WTC11 (cell line): ENCODE measurements around the gene CFAP91. TPM values are rescaled to one million over a fixed set of nuclear protein-coding genes. Genes with fewer than 3 reads are reported as not detected.

Experiments used
- ATAC-seq: fragments of 200-7000 bp; cut with Tn5 transposase; 2 replicates; pipeline ENCODE4 v1.10.0; 2021; ENCODE audit warnings: mild to moderate bottlenecking, moderate library complexity
- CTCF ChIA-PET: fragments of 300-600 bp; sonication (Branson Sonifier 250); formaldehyde crosslinking; loops from one replicate; lab custom pipeline; 2021; ENCODE audit warnings: antibody characterized with exemption; lab: Charles Lee
- POLR2A ChIA-PET: fragments of 350-600 bp; sonication (Branson Sonifier 250); formaldehyde crosslinking; loops from one replicate; lab custom pipeline; 2021; ENCODE audit warnings: antibody characterized with exemption; lab: Charles Lee
- DNase-seq: peaks from one replicate; pipeline ENCODE4 v3.0.0; 2021; ENCODE audit warnings: low spot score
- H3K27ac Mint-ChIP-seq: 2 replicates; pipeline ENCODE4 v1.8.0; 2021; ENCODE audit warnings: mixed read lengths
- H3K27me3 Mint-ChIP-seq: 2 replicates; pipeline ENCODE4 v1.8.0; 2021; ENCODE audit warnings: low read depth, mild to moderate bottlenecking, moderate library complexity, mixed read lengths
- H3K36me3 Mint-ChIP-seq: 2 replicates; pipeline ENCODE4 v1.8.0; 2021; ENCODE audit warnings: mixed read lengths
- H3K4me1 Mint-ChIP-seq: 2 replicates; pipeline ENCODE4 v1.8.0; 2022; ENCODE audit warnings: mixed read lengths
- H3K4me3 Mint-ChIP-seq: 2 replicates; pipeline ENCODE4 v1.8.0; 2021; ENCODE audit warnings: mild to moderate bottlenecking, moderate library complexity, mixed read lengths
- H3K9me3 Mint-ChIP-seq: 2 replicates; pipeline ENCODE4 v1.8.0; 2021; ENCODE audit warnings: mixed read lengths
- AFF4 ChIP-seq: sonication (generic); formaldehyde crosslinking; IDR thresholded peaks from 2 replicates; pipeline ENCODE4 v1.8.1; 2023; ENCODE audit warnings: mild to moderate bottlenecking, missing genetic modification reagents, borderline replicate concordance
- CBFB ChIP-seq: sonication (generic); formaldehyde crosslinking; IDR thresholded peaks from 2 replicates; pipeline ENCODE4 v1.8.1; 2022; ENCODE audit warnings: mild to moderate bottlenecking, low read depth, missing genetic modification reagents
- CREM ChIP-seq: sonication (generic); formaldehyde crosslinking; IDR thresholded peaks from 2 replicates; pipeline ENCODE4 v1.8.1; 2022; ENCODE audit warnings: mild to moderate bottlenecking, missing genetic modification reagents, moderate library complexity
- FOXK1 ChIP-seq: sonication (generic); formaldehyde crosslinking; IDR thresholded peaks from 2 replicates; pipeline ENCODE4 v1.8.0; 2022; ENCODE audit warnings: mild to moderate bottlenecking, moderate library complexity, missing genetic modification reagents
- FOXP1 ChIP-seq: sonication (generic); formaldehyde crosslinking; IDR thresholded peaks from 2 replicates; pipeline ENCODE4 v1.8.0; 2022; ENCODE audit warnings: missing genetic modification reagents, mild to moderate bottlenecking, moderate library complexity, borderline replicate concordance
- FOXP4 ChIP-seq: sonication (generic); formaldehyde crosslinking; IDR thresholded peaks from 2 replicates; pipeline ENCODE4 v1.8.0; 2022; ENCODE audit warnings: mild to moderate bottlenecking, missing genetic modification reagents
- HMGXB4 ChIP-seq: sonication (generic); formaldehyde crosslinking; IDR thresholded peaks from 2 replicates; pipeline ENCODE4 v1.8.1; 2023; ENCODE audit warnings: mild to moderate bottlenecking, moderate library complexity, missing genetic modification reagents
- MLX ChIP-seq: sonication (generic); formaldehyde crosslinking; IDR thresholded peaks from 2 replicates; pipeline ENCODE4 v1.8.1; 2023; ENCODE audit warnings: mild to moderate bottlenecking, missing genetic modification reagents, moderate library complexity
- MXD4 ChIP-seq: fragments of 250-450 bp; sonication (Bioruptor Pico); IDR thresholded peaks from 2 replicates; pipeline ENCODE4 v1.8.0; 2021; ENCODE audit warnings: mild to moderate bottlenecking, moderate library complexity, borderline replicate concordance
- NFE2L1 ChIP-seq: sonication (generic); formaldehyde crosslinking; IDR thresholded peaks from 2 replicates; pipeline ENCODE4 v1.8.1; 2023; ENCODE audit warnings: missing genetic modification reagents
- NR1H2 ChIP-seq: sonication (generic); formaldehyde crosslinking; IDR thresholded peaks from 2 replicates; pipeline ENCODE4 v1.9.0; 2021; ENCODE audit warnings: mild to moderate bottlenecking, moderate library complexity, missing genetic modification reagents
- NR3C1 ChIP-seq: sonication (generic); formaldehyde crosslinking; conservative IDR thresholded peaks from 2 replicates; pipeline ENCODE4 v1.8.1; 2023; ENCODE audit warnings: low read depth, mild to moderate bottlenecking, missing genetic modification reagents
- PRDM15 ChIP-seq: sonication (generic); formaldehyde crosslinking; IDR thresholded peaks from 2 replicates; pipeline ENCODE4 v1.8.0; 2022; ENCODE audit warnings: missing genetic modification reagents
- RORB ChIP-seq: fragments of 250-450 bp; sonication (Bioruptor Pico); IDR thresholded peaks from 2 replicates; pipeline ENCODE4 v1.9.0; 2021; ENCODE audit warnings: mild to moderate bottlenecking
- SP1 ChIP-seq: sonication (generic); formaldehyde crosslinking; conservative IDR thresholded peaks from 2 replicates; pipeline ENCODE4 v1.8.1; 2022; ENCODE audit warnings: missing genetic modification reagents
- TCF7 ChIP-seq: sonication (generic); formaldehyde crosslinking; IDR thresholded peaks from 2 replicates; pipeline ENCODE4 v1.8.0; 2022; ENCODE audit warnings: mild to moderate bottlenecking, low read depth, missing genetic modification reagents, moderate library complexity
- ZSCAN18 ChIP-seq: fragments of 250-450 bp; sonication (Bioruptor Pico); IDR thresholded peaks from 2 replicates; pipeline ENCODE4 v2.1.2; 2022; ENCODE audit warnings: mild to moderate bottlenecking, moderate library complexity
- total RNA-seq: library from RNA; stranded (reverse); gene quantifications from 3 replicates; pipeline ENCODE4 v1.2.3, GENCODE V29; 2021

Gene CFAP91
- total RNA-seq, 1 experiment from 2014 or later = 3.5 TPM

GRCh38 chr3:119673875-119674274 is 28.9 kb upstream of the CFAP91 start:
- ATAC-seq (no peak), DNase-seq (no peak)
- ChIA-PET CTCF (no interaction called here), POLR2A (no interaction called here)
- peaks cover 4% of the 10 kb centered on the region; the same call in 1 of the 2 replicates for H3K27me3 Mint-ChIP-seq
- no peak overlapping the region for H3K27ac Mint-ChIP-seq
- H3K36me3 Mint-ChIP-seq = peaks cover 41% of the 10 kb centered on the region
- no peaks in the 10 kb centered on the region for H3K9me3 Mint-ChIP-seq
- H3K4me3 Mint-ChIP-seq = no peak overlapping the region
- no peak for TF ChIP-seq NR1H2
- TF ChIP-seq SP1 (CRISPR knock-in tag) = no peak
- TF ChIP-seq HMGXB4 (CRISPR knock-in tag) = no peak
- no peak for TF ChIP-seq FOXP1 (CRISPR knock-in tag)
- no peak for TF ChIP-seq NR3C1 (CRISPR knock-in tag)
- TF ChIP-seq AFF4 (CRISPR knock-in tag) = no peak
- TF ChIP-seq FOXK1 (CRISPR knock-in tag) = no peak
- TF ChIP-seq CREM = no peak
- TF ChIP-seq CBFB (CRISPR knock-in tag) = no peak
- TF ChIP-seq MXD4 (CRISPR knock-in tag) = no peak
- H3K4me1 Mint-ChIP-seq = peaks cover 33% of the 10 kb centered on the region

GRCh38 chr3:119675188-119675874 is 27.5 kb upstream of the CFAP91 start:
- ChIA-PET CTCF (interaction anchor here (2.2 kb wide), 1 partner anchor 74 kb away, joined by 9 read pairs; no protein-coding TSS in a partner anchor), POLR2A (no interaction called here)
- H3K9me3 Mint-ChIP-seq = no peaks in the 10 kb centered on the region
- peaks cover 27% of the 10 kb centered on the region for H3K4me1 Mint-ChIP-seq
- peaks cover 34% of the 10 kb centered on the region for H3K36me3 Mint-ChIP-seq
- TF ChIP-seq NR1H2 = no peak
- TF ChIP-seq, all 79 proteins: peak for 0
- ATAC-seq = no peak
- H3K27ac Mint-ChIP-seq = no peak overlapping the region
- H3K4me3 Mint-ChIP-seq = peak overlapping the region; percentile 97
- no peak for DNase-seq
- peaks cover 4% of the 10 kb centered on the region; the same call in 1 of the 2 replicates for H3K27me3 Mint-ChIP-seq

- DNase-seq = no peak
- Mint-ChIP-seq H3K27me3 (peaks cover 4% of the 10 kb centered on the region; the same call in 1 of the 2 replicates), H3K27ac (no peak overlapping the region), H3K4me1 (peaks cover 20% of the 10 kb centered on the region), H3K9me3 (no peaks in the 10 kb centered on the region), H3K4me3 (peak overlapping the region; percentile 97), H3K36me3 (peaks cover 33% of the 10 kb centered on the region)
- ChIA-PET CTCF (interaction anchor here (2.2 kb wide), 1 partner anchor 75 kb away, joined by 9 read pairs; no protein-coding TSS in a partner anchor), POLR2A (no interaction called here)
- ATAC-seq = no peak
- no peak for TF ChIP-seq MLX
- no peak for TF ChIP-seq FOXP4
- TF ChIP-seq ZSCAN18 (CRISPR knock-in tag) = no peak
- TF ChIP-seq MXD4 (CRISPR knock-in tag) = no peak
- TF ChIP-seq FOXP1 (CRISPR knock-in tag) = no peak
- no peak for TF ChIP-seq TCF7 (CRISPR knock-in tag)
- TF ChIP-seq PRDM15 (CRISPR knock-in tag) = no peak
- TF ChIP-seq RORB (CRISPR knock-in tag) = no peak
- no peak for TF ChIP-seq NFE2L1 (CRISPR knock-in tag)
Measured at GRCh38 chr3:119676020-119676419, 26.8 kb upstream of the CFAP91 start.
